Measurements from ENCODE around the gene DCDC2B. TPM values are rescaled to one million over a fixed set of nuclear protein-coding genes. Genes with fewer than 3 reads are reported as not detected.
A peak's percentile ranks its signal among the peaks of the same experiment; 100 is the strongest.

DCDC2B gene
- total and polyA plus RNA-seq, 2 of the 13 experiments (the other 11 are each of a cell fraction or from before 2014, with no cell fraction given) = not detected

- DNase-seq (ENCODE audit: low spot score) (no peak), ATAC-seq (peak; percentile 42), FAIRE-seq (no peak)
- Histone ChIP-seq H3K4me2 (ENCODE audit: low read depth, low read length) (peak within 1 kb of the TSS; percentile 96), H3K4me3 (replicated peaks in 1 of 3; ENCODE audit: insufficient read depth in 1 of 3, low read depth in 2 of 3, low read length in 3 of 3) (peak within 1 kb of the TSS; percentile 64 to 72 (median 65)), H3K27me3 (ENCODE audit: control insufficient read depth in 1 of 2, insufficient read depth in 2 of 2, low read length in 2 of 2) (no peaks in the 10 kb centered on the region), H4K20me1 (ENCODE audit: insufficient read depth, low read length) (no peaks in the 10 kb centered on the region), H3K9me3 (ENCODE audit: low read length) (no peaks in the 10 kb centered on the region), H3K9ac (ENCODE audit: insufficient read depth, low read depth, low read length) (peak within 1 kb of the TSS; percentile 45), H3K79me2 (ENCODE audit: insufficient read depth, low read length) (no peaks in the 10 kb centered on the region), H3K27ac (ENCODE audit: extremely low read length, insufficient read depth, low read length) (no peak within 1 kb of the TSS), H3K4me1 (ENCODE audit: insufficient read depth, low read length) (peaks cover 20% of the 10 kb centered on the region), H3K36me3 (replicated peaks in 1 of 2; ENCODE audit: control insufficient read depth in 1 of 2, insufficient read depth in 2 of 2, low read length in 2 of 2) (peaks cover 6 to 19% of the 10 kb centered on the region in 2 experiments), H2AFZ (ENCODE audit: low read length) (no peak within 1 kb of the TSS)
- no TSS peak for BruUV-seq (replicated peaks)
- ChIA-PET CTCF (ENCODE audit: low intra/inter-chr PET ratio, low total read pairs) (no interaction called here), POLR2A (interaction anchor here (0.6 to 4.8 kb wide), 13 partner anchors 8 to 194 kb away, joined by 3 to 38 read pairs (median 4); partner anchors contain the start of genes BSDC1, KPNA6, MARCKSL1 and TMEM39B)
- in situ Hi-C loops (cut with HindIII; ENCODE audit: extremely low pct_ligation_motif_present, low pct_unique_long_range_greater_than_20kb) (no loop called here), intact Hi-C loops (cut with micrococcal nuclease; ENCODE audit: unreplicated experiment) (no loop called here)
- 3% methylated on average over 17 of the region's 34 CpGs for WGBS (ENCODE audit: low lambda C conversion rate)
- TF ChIP-seq ZBTB4 (CRISPR knock-in tag; IDR thresholded peaks at IDR 0.05; ENCODE audit: borderline replicate concordance) = 0 out of 2 replicates have a peak, but pooled peaks have one; percentile 37
- TF ChIP-seq ZNF792 (CRISPR knock-in tag; IDR thresholded peaks at IDR 0.05) = 0 out of 2 replicates have a peak, but pooled peaks have one; percentile 17
- TF ChIP-seq, protein P1, sequence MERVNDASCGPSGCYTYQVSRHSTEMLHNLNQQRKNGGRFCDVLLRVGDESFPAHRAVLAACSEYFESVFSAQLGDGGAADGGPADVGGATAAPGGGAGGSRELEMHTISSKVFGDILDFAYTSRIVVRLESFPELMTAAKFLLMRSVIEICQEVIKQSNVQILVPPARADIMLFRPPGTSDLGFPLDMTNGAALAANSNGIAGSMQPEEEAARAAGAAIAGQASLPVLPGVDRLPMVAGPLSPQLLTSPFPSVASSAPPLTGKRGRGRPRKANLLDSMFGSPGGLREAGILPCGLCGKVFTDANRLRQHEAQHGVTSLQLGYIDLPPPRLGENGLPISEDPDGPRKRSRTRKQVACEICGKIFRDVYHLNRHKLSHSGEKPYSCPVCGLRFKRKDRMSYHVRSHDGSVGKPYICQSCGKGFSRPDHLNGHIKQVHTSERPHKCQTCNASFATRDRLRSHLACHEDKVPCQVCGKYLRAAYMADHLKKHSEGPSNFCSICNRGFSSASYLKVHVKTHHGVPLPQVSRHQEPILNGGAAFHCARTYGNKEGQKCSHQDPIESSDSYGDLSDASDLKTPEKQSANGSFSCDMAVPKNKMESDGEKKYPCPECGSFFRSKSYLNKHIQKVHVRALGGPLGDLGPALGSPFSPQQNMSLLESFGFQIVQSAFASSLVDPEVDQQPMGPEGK (CRISPR knock-in tag; IDR thresholded peaks at IDR 0.05) = no peak
- no peak for TF ChIP-seq PAWR (CRISPR knock-in tag; IDR thresholded peaks at IDR 0.05; ENCODE audit: borderline replicate concordance)
- TF ChIP-seq KDM2A (CRISPR knock-in tag; IDR thresholded peaks at IDR 0.05; ENCODE audit: borderline replicate concordance, low read depth) = peak; percentile 80; the same call in 1 of the 2 replicates
- TF ChIP-seq HMGXB4 (CRISPR knock-in tag; IDR thresholded peaks at IDR 0.05; ENCODE audit: borderline replicate concordance in 1 of 2, low read depth in 1 of 2) = peak in 1 of 2 experiments; percentile 42; a peak in 1 of 4 replicates
- TF ChIP-seq, protein P2, sequence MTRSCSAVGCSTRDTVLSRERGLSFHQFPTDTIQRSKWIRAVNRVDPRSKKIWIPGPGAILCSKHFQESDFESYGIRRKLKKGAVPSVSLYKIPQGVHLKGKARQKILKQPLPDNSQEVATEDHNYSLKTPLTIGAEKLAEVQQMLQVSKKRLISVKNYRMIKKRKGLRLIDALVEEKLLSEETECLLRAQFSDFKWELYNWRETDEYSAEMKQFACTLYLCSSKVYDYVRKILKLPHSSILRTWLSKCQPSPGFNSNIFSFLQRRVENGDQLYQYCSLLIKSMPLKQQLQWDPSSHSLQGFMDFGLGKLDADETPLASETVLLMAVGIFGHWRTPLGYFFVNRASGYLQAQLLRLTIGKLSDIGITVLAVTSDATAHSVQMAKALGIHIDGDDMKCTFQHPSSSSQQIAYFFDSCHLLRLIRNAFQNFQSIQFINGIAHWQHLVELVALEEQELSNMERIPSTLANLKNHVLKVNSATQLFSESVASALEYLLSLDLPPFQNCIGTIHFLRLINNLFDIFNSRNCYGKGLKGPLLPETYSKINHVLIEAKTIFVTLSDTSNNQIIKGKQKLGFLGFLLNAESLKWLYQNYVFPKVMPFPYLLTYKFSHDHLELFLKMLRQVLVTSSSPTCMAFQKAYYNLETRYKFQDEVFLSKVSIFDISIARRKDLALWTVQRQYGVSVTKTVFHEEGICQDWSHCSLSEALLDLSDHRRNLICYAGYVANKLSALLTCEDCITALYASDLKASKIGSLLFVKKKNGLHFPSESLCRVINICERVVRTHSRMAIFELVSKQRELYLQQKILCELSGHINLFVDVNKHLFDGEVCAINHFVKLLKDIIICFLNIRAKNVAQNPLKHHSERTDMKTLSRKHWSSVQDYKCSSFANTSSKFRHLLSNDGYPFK (CRISPR knock-in tag; IDR thresholded peaks at IDR 0.05; ENCODE audit: borderline replicate concordance) = 0 out of 2 replicates have a peak, but pooled peaks have one; percentile 21
- no peak for TF ChIP-seq EP300 (IDR thresholded peaks at IDR 0.05; ENCODE audit: low read depth in 2 of 2, low read length in 2 of 2)
- 0 out of 2 replicates have a peak, but pooled peaks have one; percentile 22 for TF ChIP-seq EP300 (CRISPR knock-in tag; IDR thresholded peaks at IDR 0.05; ENCODE audit: borderline replicate concordance)
- TF ChIP-seq ZNF629 (CRISPR knock-in tag; conservative IDR thresholded peaks at IDR 0.05) = no peak
- TF ChIP-seq CREB1 (IDR thresholded peaks at IDR 0.05) = 0 out of 2 replicates have a peak, but pooled peaks have one; percentile 41
- TF ChIP-seq CREB1 (CRISPR knock-in tag; IDR thresholded peaks at IDR 0.05) = no peak
These were observed 8.5 kb upstream of the DCDC2B start, which contains the start of gene CCDC28B for GRCh38 chr1:32200226-32201010. CCDC28B (plus strand) TSS chr1:32200595; CDS start chr1:32201936, 1,341 bp downstream.
